ENCODE results near the gene MLN. TPM values are rescaled to one million over a fixed set of nuclear protein-coding genes. Genes with fewer than 3 reads are reported as not detected.

Gene MLN
- total and polyA plus RNA-seq, 2 donors (not counting 1 experiment from before 2014, with no cell fraction given), result not detected

DNA sequence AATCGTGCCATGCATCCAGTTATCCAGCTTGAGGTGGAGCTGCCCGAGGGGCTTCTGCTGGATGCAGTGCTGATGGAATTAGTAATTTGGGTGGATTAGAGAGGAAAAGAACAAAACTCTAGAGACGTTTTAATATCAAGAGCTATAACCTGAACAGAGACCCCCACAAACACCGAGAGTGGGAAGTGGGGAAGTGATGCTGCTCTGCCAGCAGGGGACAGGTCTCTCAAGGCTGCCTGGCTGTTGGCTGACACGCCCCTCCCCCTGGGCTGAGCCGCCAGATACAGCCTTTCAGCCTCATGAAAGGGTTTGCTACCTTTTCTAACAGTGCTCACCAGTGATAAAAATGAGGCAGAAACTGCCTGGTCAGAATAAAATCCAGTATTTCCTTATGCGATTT is 24.5 kb downstream of the MLN start:
- H3K4me2 ChIP-seq (replicated peaks; ENCODE audit: low read depth, low read length, poor library complexity, severe bottlenecking), result no peak overlapping the region
- intact Hi-C loops (cut with micrococcal nuclease), result no loop called here
- TF ChIP-seq, protein P1, sequence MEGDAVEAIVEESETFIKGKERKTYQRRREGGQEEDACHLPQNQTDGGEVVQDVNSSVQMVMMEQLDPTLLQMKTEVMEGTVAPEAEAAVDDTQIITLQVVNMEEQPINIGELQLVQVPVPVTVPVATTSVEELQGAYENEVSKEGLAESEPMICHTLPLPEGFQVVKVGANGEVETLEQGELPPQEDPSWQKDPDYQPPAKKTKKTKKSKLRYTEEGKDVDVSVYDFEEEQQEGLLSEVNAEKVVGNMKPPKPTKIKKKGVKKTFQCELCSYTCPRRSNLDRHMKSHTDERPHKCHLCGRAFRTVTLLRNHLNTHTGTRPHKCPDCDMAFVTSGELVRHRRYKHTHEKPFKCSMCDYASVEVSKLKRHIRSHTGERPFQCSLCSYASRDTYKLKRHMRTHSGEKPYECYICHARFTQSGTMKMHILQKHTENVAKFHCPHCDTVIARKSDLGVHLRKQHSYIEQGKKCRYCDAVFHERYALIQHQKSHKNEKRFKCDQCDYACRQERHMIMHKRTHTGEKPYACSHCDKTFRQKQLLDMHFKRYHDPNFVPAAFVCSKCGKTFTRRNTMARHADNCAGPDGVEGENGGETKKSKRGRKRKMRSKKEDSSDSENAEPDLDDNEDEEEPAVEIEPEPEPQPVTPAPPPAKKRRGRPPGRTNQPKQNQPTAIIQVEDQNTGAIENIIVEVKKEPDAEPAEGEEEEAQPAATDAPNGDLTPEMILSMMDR (IDR thresholded peaks at IDR 0.05), result no peak
- no peak for TF ChIP-seq EZH2 (IDR thresholded peaks at IDR 0.05; ENCODE audit: borderline replicate concordance, insufficient read depth, low read depth, low read length, poor library complexity, severe bottlenecking)
- no peak overlapping the region for H3K4me3 Mint-ChIP-seq
- H3K36me3 ChIP-seq (replicated peaks in 1 of 2; ENCODE audit: control extremely low read depth in 1 of 2, control insufficient read depth in 1 of 2, extremely low read depth in 1 of 2, insufficient read depth in 2 of 2, low read length in 1 of 2), result peaks cover 7 to 95% of the 10 kb centered on the region in 2 experiments
- no peak overlapping the region for H2AFZ ChIP-seq (ENCODE audit: insufficient read depth, low read depth, low read length, poor library complexity, severe bottlenecking)
- H3K4me3 ChIP-seq (ENCODE audit: control extremely low read depth in 1 of 5, extremely low read depth in 1 of 5, insufficient read depth in 1 of 5, low read depth in 2 of 5, low read length in 4 of 5), result no peak overlapping the region
- H3K9ac ChIP-seq (ENCODE audit: low read length), result no peak overlapping the region
- ChIA-PET CTCF (interaction anchor here (0.9 to 4.5 kb wide), 5 partner anchors 8 to 248 kb away, joined by 3 to 34 read pairs (median 3); partner anchors contain the start of gene LEMD2), POLR2A (no interaction called here)
- H3K27me3 Mint-ChIP-seq, result no peaks in the 10 kb centered on the region
- H3K27ac Mint-ChIP-seq, result no peak overlapping the region
- ATAC-seq (ENCODE audit: low read depth) (no peak), DNase-seq (no peak)
- H3K4me1 ChIP-seq (ENCODE audit: control insufficient read depth in 2 of 2, insufficient read depth in 2 of 2, low read length in 2 of 2), result no peaks in the 10 kb centered on the region
- H4K20me1 ChIP-seq (ENCODE audit: control insufficient read depth, insufficient read depth, low read length, poor library complexity, severe bottlenecking), result peaks cover 79% of the 10 kb centered on the region
- peaks cover 40% of the 10 kb centered on the region for H3K79me2 ChIP-seq (ENCODE audit: control insufficient read depth, insufficient read depth, low read length)
- H3K9me3 Mint-ChIP-seq (ENCODE audit: insufficient read depth), result no peaks in the 10 kb centered on the region
- peaks cover 5% of the 10 kb centered on the region for H3K4me1 Mint-ChIP-seq
- H3K27me3 ChIP-seq (replicated peaks in 1 of 4; ENCODE audit: control extremely low read depth in 1 of 4, control insufficient read depth in 3 of 4, insufficient read depth in 4 of 4, low read length in 3 of 4), result no peaks in the 10 kb centered on the region
- no peaks in the 10 kb centered on the region for H3K9me3 ChIP-seq (ENCODE audit: control extremely low read depth in 1 of 3, control insufficient read depth in 2 of 3, insufficient read depth in 1 of 3, low read length in 2 of 3)
- WGBS (ENCODE audit: insufficient coverage), result 100% methylated on average over 3 of the region's 7 CpGs
- no peak overlapping the region for H3K27ac ChIP-seq (ENCODE audit: low read length in 2 of 2)

DNA sequence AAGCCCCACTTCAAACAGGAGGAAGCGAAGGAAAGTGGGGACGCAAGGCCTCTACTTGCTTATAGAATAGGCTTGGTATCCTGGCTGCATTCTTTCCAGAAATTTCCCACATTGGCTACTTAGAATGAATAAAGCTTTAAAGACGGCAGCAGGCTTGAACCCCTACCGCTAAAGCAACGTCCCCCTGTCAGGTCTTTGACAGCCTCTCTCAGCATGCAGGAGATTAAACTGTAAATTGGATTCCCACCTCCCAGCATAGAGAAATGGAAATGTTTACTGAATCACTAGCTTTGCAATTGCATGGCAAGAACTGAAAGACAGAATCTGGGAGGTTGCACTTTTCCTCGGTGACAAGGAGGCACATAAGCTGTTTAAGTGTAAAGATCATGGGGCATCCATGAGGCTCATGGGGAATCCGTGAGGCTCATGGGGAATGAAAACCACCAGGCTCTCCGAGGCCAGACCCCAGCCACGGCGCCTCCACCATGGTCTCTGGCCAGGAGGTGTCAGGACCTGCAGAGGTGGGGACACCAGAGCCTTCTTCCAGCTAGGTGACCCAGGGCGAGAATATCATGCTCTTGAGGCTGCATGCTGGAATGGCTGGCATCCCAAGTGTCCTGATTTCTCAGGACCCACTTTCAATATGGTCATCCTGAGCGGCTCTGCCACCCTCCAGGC is 25.2 kb downstream of the MLN start:
- Mint-ChIP-seq H3K27me3 (no peaks in the 10 kb centered on the region), H3K27ac (no peak overlapping the region), H3K4me1 (no peaks in the 10 kb centered on the region), H3K9me3 (ENCODE audit: insufficient read depth) (no peaks in the 10 kb centered on the region), H3K4me3 (no peak overlapping the region)
- Histone ChIP-seq H3K79me2 (ENCODE audit: control insufficient read depth, insufficient read depth, low read length) (peaks cover 33% of the 10 kb centered on the region), H3K9ac (ENCODE audit: low read length) (no peak overlapping the region), H3K27ac (ENCODE audit: low read length in 2 of 2) (no peak overlapping the region), H2AFZ (ENCODE audit: insufficient read depth, low read depth, low read length, poor library complexity, severe bottlenecking) (no peak overlapping the region), H3K36me3 (replicated peaks in 1 of 2; ENCODE audit: control extremely low read depth in 1 of 2, control insufficient read depth in 1 of 2, extremely low read depth in 1 of 2, insufficient read depth in 2 of 2, low read length in 1 of 2) (peaks cover 7 to 90% of the 10 kb centered on the region in 2 experiments), H3K27me3 (replicated peaks in 1 of 4; ENCODE audit: control extremely low read depth in 1 of 4, control insufficient read depth in 3 of 4, insufficient read depth in 4 of 4, low read length in 3 of 4) (no peaks in the 10 kb centered on the region), H3K4me2 (replicated peaks; ENCODE audit: low read depth, low read length, poor library complexity, severe bottlenecking) (no peak overlapping the region), H4K20me1 (ENCODE audit: control insufficient read depth, insufficient read depth, low read length, poor library complexity, severe bottlenecking) (peaks cover 73% of the 10 kb centered on the region), H3K9me3 (ENCODE audit: control extremely low read depth in 1 of 3, control insufficient read depth in 2 of 3, insufficient read depth in 1 of 3, low read length in 2 of 3) (no peaks in the 10 kb centered on the region), H3K4me1 (ENCODE audit: control insufficient read depth in 2 of 2, insufficient read depth in 2 of 2, low read length in 2 of 2) (no peaks in the 10 kb centered on the region), H3K4me3 (ENCODE audit: control extremely low read depth in 1 of 5, extremely low read depth in 1 of 5, insufficient read depth in 1 of 5, low read depth in 2 of 5, low read length in 4 of 5) (no peak overlapping the region)
- WGBS (ENCODE audit: insufficient coverage), result 93% methylated on average over 12 of the region's 12 CpGs
- ChIA-PET POLR2A (no interaction called here), CTCF (interaction anchor here (1.4 to 4.5 kb wide), 3 partner anchors 7 to 35 kb away, joined by 7 to 34 read pairs (median 9); no protein-coding TSS in a partner anchor)
- intact Hi-C loops (cut with micrococcal nuclease), result no loop called here
- ATAC-seq (ENCODE audit: low read depth), result no peak
- no peak for DNase-seq
- TF ChIP-seq, protein P1 (IDR thresholded peaks at IDR 0.05), result no peak
- no peak for TF ChIP-seq EZH2 (IDR thresholded peaks at IDR 0.05; ENCODE audit: borderline replicate concordance, insufficient read depth, low read depth, low read length, poor library complexity, severe bottlenecking)

Data from B cell (primary cell).